ENCODE results near the gene POLR1B. TPM values are rescaled to one million over a fixed set of nuclear protein-coding genes. Genes with fewer than 3 reads are reported as not detected.
A peak's percentile ranks its signal among the peaks of the same experiment; 100 is the strongest.

The POLR1B gene
- total and polyA plus RNA-seq, 2 experiments from 2014 or later, result 15.4 to 58.3 TPM

DNA sequence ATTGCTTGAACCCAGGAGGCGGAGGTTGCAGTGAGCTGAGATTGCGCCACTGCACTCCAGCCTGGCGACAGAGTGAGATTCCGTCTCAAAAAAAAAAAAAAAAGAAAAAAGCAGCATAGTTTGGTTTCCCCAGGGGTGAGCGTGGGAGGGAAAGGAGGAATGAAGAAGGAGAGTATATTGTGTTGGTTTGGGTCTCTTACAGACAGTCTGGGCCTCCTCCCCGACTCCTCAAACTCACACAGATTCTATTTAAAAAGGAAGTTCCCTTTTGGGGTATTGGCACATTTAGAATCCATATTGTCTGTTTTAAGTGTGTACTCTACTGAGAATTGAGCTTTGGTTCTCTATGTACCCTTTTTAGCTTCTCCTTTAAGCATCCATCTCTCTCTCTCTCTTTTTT lies 76.1 kb downstream of the POLR1B start (continued):
- TF ChIP-seq, protein P1, sequence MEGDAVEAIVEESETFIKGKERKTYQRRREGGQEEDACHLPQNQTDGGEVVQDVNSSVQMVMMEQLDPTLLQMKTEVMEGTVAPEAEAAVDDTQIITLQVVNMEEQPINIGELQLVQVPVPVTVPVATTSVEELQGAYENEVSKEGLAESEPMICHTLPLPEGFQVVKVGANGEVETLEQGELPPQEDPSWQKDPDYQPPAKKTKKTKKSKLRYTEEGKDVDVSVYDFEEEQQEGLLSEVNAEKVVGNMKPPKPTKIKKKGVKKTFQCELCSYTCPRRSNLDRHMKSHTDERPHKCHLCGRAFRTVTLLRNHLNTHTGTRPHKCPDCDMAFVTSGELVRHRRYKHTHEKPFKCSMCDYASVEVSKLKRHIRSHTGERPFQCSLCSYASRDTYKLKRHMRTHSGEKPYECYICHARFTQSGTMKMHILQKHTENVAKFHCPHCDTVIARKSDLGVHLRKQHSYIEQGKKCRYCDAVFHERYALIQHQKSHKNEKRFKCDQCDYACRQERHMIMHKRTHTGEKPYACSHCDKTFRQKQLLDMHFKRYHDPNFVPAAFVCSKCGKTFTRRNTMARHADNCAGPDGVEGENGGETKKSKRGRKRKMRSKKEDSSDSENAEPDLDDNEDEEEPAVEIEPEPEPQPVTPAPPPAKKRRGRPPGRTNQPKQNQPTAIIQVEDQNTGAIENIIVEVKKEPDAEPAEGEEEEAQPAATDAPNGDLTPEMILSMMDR (conservative IDR thresholded peaks at IDR 0.05; ENCODE audit: low read depth in 2 of 2), result no peak

DNA sequence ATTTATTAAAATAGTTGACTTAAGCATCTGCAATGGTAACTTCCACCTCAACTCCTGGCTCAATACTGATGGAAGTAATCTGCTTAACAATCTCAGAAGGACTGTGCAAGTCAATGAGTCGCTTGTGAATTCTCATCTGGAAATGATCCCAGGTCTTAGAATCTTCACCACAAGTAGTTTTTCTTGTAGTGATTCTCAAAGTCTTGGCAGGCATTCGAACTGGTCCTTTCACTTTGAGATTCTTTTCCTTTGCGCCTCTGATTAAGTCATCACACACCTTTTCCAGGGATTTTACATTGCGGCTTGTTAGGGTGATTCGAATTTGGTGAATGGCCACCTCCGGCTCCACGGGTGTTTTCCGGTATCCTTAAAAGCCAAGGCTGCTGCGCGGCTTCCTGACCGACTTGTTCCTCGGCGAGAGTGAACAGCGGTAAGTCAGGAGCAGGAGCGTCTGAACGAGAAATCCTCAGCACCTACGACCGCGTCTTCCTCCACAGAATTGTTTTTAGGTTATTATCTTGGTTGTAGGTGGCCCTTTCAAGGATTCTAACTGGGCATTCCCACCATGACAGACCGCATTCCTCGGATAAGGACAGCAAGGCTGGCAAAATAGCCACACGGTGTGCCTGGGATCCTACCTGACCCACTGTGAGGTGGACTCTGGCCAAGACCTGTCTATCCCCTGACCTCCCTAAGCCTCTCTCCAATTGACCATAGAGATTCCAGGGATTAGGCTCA lies 79.7 kb downstream of the POLR1B start:
- Histone ChIP-seq H3K27ac (ENCODE audit: low read depth) (no peak overlapping the region), H3K27me3 (ENCODE audit: insufficient read depth) (no peaks in the 10 kb centered on the region), H3K4me2 (no peak overlapping the region), H3K4me1 (ENCODE audit: insufficient read depth) (no peaks in the 10 kb centered on the region; the same call in 1 of the 2 replicates), H3K4me3 (no peak overlapping the region), H3K79me2 (replicated peaks; ENCODE audit: insufficient read depth) (no peaks in the 10 kb centered on the region), H3K36me3 (ENCODE audit: insufficient read depth) (no peaks in the 10 kb centered on the region), H3K9me2 (ENCODE audit: insufficient read depth) (no peaks in the 10 kb centered on the region), H2AFZ (peak overlapping the region; percentile 85), H4K20me1 (replicated peaks; ENCODE audit: insufficient read depth) (no peaks in the 10 kb centered on the region), H3F3A (replicated peaks; ENCODE audit: low read depth) (no peaks in the 10 kb centered on the region)
- DNase-seq (ENCODE audit: low spot score), result no peak
- H3K4me3 Mint-ChIP-seq, result no peak overlapping the region
- peak; percentile 23; the same call in 2 of the 3 replicates for ATAC-seq
- H3K27me3 Mint-ChIP-seq (ENCODE audit: insufficient read depth, low read depth, poor library complexity), result peaks cover 12% of the 10 kb centered on the region
- H3K36me3 Mint-ChIP-seq (ENCODE audit: low read depth), result no peaks in the 10 kb centered on the region
- H3K27ac Mint-ChIP-seq, result peak overlapping the region; percentile 75; the same call in 1 of the 2 replicates
- no peaks in the 10 kb centered on the region for H3K9me3 Mint-ChIP-seq
- H3K4me1 Mint-ChIP-seq, result peaks cover 14% of the 10 kb centered on the region
- TF ChIP-seq CREB1 (CRISPR knock-in tag; IDR thresholded peaks at IDR 0.05; ENCODE audit: low read depth), result no peak
- TF ChIP-seq EZH2 (IDR thresholded peaks at IDR 0.05; ENCODE audit: low read depth, unreplicated experiment), result no peak
- TF ChIP-seq, protein P2, sequence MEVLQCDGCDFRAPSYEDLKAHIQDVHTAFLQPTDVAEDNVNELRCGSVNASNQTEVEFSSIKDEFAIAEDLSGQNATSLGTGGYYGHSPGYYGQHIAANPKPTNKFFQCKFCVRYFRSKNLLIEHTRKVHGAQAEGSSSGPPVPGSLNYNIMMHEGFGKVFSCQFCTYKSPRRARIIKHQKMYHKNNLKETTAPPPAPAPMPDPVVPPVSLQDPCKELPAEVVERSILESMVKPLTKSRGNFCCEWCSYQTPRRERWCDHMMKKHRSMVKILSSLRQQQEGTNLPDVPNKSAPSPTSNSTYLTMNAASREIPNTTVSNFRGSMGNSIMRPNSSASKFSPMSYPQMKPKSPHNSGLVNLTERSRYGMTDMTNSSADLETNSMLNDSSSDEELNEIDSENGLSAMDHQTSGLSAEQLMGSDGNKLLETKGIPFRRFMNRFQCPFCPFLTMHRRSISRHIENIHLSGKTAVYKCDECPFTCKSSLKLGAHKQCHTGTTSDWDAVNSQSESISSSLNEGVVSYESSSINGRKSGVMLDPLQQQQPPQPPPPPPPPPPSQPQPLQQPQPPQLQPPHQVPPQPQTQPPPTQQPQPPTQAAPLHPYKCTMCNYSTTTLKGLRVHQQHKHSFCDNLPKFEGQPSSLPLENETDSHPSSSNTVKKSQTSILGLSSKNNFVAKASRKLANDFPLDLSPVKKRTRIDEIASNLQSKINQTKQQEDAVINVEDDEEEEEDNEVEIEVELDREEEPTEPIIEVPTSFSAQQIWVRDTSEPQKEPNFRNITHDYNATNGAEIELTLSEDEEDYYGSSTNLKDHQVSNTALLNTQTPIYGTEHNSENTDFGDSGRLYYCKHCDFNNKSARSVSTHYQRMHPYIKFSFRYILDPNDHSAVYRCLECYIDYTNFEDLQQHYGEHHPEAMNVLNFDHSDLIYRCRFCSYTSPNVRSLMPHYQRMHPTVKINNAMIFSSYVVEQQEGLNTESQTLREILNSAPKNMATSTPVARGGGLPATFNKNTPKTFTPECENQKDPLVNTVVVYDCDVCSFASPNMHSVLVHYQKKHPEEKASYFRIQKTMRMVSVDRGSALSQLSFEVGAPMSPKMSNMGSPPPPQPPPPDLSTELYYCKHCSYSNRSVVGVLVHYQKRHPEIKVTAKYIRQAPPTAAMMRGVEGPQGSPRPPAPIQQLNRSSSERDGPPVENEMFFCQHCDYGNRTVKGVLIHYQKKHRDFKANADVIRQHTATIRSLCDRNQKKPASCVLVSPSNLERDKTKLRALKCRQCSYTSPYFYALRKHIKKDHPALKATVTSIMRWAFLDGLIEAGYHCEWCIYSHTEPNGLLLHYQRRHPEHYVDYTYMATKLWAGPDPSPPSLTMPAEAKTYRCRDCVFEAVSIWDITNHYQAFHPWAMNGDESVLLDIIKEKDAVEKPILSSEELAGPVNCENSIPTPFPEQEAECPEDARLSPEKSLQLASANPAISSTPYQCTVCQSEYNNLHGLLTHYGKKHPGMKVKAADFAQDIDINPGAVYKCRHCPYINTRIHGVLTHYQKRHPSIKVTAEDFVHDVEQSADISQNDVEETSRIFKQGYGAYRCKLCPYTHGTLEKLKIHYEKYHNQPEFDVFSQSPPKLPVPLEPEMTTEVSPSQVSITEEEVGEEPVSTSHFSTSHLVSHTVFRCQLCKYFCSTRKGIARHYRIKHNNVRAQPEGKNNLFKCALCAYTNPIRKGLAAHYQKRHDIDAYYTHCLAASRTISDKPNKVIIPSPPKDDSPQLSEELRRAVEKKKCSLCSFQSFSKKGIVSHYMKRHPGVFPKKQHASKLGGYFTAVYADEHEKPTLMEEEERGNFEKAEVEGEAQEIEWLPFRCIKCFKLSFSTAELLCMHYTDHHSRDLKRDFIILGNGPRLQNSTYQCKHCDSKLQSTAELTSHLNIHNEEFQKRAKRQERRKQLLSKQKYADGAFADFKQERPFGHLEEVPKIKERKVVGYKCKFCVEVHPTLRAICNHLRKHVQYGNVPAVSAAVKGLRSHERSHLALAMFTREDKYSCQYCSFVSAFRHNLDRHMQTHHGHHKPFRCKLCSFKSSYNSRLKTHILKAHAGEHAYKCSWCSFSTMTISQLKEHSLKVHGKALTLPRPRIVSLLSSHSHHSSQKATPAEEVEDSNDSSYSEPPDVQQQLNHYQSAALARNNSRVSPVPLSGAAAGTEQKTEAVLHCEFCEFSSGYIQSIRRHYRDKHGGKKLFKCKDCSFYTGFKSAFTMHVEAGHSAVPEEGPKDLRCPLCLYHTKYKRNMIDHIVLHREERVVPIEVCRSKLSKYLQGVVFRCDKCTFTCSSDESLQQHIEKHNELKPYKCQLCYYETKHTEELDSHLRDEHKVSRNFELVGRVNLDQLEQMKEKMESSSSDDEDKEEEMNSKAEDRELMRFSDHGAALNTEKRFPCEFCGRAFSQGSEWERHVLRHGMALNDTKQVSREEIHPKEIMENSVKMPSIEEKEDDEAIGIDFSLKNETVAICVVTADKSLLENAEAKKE (CRISPR knock-in tag; IDR thresholded peaks at IDR 0.05), result no peak
- TF ChIP-seq, protein P1 (conservative IDR thresholded peaks at IDR 0.05; ENCODE audit: low read depth in 2 of 2), result no peak
- TF ChIP-seq POLR2AphosphoS5 (IDR thresholded peaks at IDR 0.05; ENCODE audit: low read depth), result no peak
- TF ChIP-seq, protein P3, sequence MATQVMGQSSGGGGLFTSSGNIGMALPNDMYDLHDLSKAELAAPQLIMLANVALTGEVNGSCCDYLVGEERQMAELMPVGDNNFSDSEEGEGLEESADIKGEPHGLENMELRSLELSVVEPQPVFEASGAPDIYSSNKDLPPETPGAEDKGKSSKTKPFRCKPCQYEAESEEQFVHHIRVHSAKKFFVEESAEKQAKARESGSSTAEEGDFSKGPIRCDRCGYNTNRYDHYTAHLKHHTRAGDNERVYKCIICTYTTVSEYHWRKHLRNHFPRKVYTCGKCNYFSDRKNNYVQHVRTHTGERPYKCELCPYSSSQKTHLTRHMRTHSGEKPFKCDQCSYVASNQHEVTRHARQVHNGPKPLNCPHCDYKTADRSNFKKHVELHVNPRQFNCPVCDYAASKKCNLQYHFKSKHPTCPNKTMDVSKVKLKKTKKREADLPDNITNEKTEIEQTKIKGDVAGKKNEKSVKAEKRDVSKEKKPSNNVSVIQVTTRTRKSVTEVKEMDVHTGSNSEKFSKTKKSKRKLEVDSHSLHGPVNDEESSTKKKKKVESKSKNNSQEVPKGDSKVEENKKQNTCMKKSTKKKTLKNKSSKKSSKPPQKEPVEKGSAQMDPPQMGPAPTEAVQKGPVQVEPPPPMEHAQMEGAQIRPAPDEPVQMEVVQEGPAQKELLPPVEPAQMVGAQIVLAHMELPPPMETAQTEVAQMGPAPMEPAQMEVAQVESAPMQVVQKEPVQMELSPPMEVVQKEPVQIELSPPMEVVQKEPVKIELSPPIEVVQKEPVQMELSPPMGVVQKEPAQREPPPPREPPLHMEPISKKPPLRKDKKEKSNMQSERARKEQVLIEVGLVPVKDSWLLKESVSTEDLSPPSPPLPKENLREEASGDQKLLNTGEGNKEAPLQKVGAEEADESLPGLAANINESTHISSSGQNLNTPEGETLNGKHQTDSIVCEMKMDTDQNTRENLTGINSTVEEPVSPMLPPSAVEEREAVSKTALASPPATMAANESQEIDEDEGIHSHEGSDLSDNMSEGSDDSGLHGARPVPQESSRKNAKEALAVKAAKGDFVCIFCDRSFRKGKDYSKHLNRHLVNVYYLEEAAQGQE (IDR thresholded peaks at IDR 0.05; ENCODE audit: unreplicated experiment), result no peak
- TF ChIP-seq STAT1 (IDR thresholded peaks at IDR 0.05; ENCODE audit: unreplicated experiment), result no peak
- TF ChIP-seq ZNF331 (CRISPR knock-in tag; IDR thresholded peaks at IDR 0.05; ENCODE audit: low read depth), result no peak
- no peak for TF ChIP-seq JUNB (IDR thresholded peaks at IDR 0.05; ENCODE audit: unreplicated experiment)
- no peak for TF ChIP-seq ZNF114 (CRISPR knock-in tag; IDR thresholded peaks at IDR 0.05)

Measured in GM23338 (cell line).